ENCODE measurements around the gene ZNF324. TPM values are rescaled to one million over a fixed set of nuclear protein-coding genes. Genes with fewer than 3 reads are reported as not detected.

The ZNF324 gene
- total and polyA plus RNA-seq, 2 of the 8 experiments (the other 6 are each of a cell fraction or from before 2014, with no cell fraction given): 5.1 to 5.8 TPM

GRCh38 chr19:58498316-58499020 lies 31.6 kb downstream of the ZNF324 start (continued):
- no peak for TF ChIP-seq RAD21 (IDR thresholded peaks at IDR 0.05 in 1 of 2, conservative IDR thresholded peaks at IDR 0.05 in 1 of 2; ENCODE audit: low read depth in 2 of 2, low read length in 2 of 2)
- TF ChIP-seq TAF1 (IDR thresholded peaks at IDR 0.05; ENCODE audit: low read depth, low read length): no peak
- no peak for TF ChIP-seq JUND (IDR thresholded peaks at IDR 0.05; ENCODE audit: low read length)
- no peak for TF ChIP-seq E2F6 (IDR thresholded peaks at IDR 0.05)
